Lung (tissue), 12 donors: ENCODE measurements around the gene ZBTB7B. TPM values are rescaled to one million over a fixed set of nuclear protein-coding genes. Genes with fewer than 3 reads are reported as not detected.
A peak's percentile ranks its signal among the peaks of the same experiment; 100 is the strongest.

ENCODE experiments used
- ATAC-seq: fragments of 200-7000 bp; cut with Tn5 transposase; one replicate; pipeline ENCODE4 v1.9.1; 2020; ENCODE audit warnings: moderate number of reproducible peaks; ENCODE audit not compliant: insufficient read depth, low FRiP score
- DNase-seq, 3 donors: peaks; one replicate each; pipeline ENCODE4 v3.0.0-alpha.2; 2013 to 2017
- H3K27ac ChIP-seq, 2 donors: one replicate each; pipeline ENCODE4 v1.5.1; 2013; ENCODE audit warnings: mild to moderate bottlenecking in 2 of 2, moderate library complexity in 2 of 2, control low read depth in 1 of 2, inconsistent platforms in 1 of 2, low read depth in 1 of 2, low read length in 1 of 2
- H3K27me3 ChIP-seq, 3 donors: one replicate each; pipeline ENCODE4 v1.5.1; 2013; ENCODE audit warnings: low read length in 2 of 3; ENCODE audit not compliant: control insufficient read depth in 3 of 3, insufficient read depth in 3 of 3
- H3K36me3 ChIP-seq, 4 donors: one replicate each; pipeline ENCODE4 v1.5.1; 2013; ENCODE audit warnings: low read length in 4 of 4, mild to moderate bottlenecking in 1 of 4, moderate library complexity in 1 of 4; ENCODE audit not compliant: control insufficient read depth in 4 of 4, insufficient read depth in 4 of 4
- H3K4me1 ChIP-seq, 5 donors: one replicate each; pipeline ENCODE4 v1.5.1; 2013; ENCODE audit warnings: low read length in 5 of 5, mild to moderate bottlenecking in 2 of 5, moderate library complexity in 1 of 5; ENCODE audit not compliant: control insufficient read depth in 5 of 5, insufficient read depth in 5 of 5
- H3K4me3 ChIP-seq: one replicate; pipeline ENCODE4 v1.5.1; 2013; ENCODE audit warnings: mild to moderate bottlenecking, control low read depth, moderate library complexity
- H3K9ac ChIP-seq, 2 donors: one replicate each; pipeline ENCODE4 v1.5.1; 2013; ENCODE audit warnings: low read length in 2 of 2, control low read depth in 1 of 2; ENCODE audit not compliant: insufficient read depth in 1 of 2
- H3K9me3 ChIP-seq, 4 donors: one replicate each; pipeline ENCODE4 v1.5.1; 2013; ENCODE audit warnings: low read length in 3 of 4, mild to moderate bottlenecking in 1 of 4, moderate library complexity in 1 of 4; ENCODE audit not compliant: control insufficient read depth in 4 of 4, insufficient read depth in 3 of 4
- WGBS, 2 donors: extraction: QIAGEN DNeasy Blood & Tissue Kit; methylation state at CpG; one replicate each; pipeline ENCODE4 v1.1.7; 2013; 5-methylcytosine and 5-hydroxymethylcytosine counted together
- polyA plus RNA-seq, 2 donors: library from polyadenylated mRNA; stranded (reverse); fragments of 200-250 nt; gene quantifications; one replicate each; pipeline ENCODE4 v1.2.1, GENCODE V29; 2013
- total RNA-seq, 2 donors: library from RNA; depleted of rRNA in 1 of 2; stranded (reverse); fragments of >200 nt in 1 of 2; gene quantifications; one replicate each; pipeline ENCODE4 v1.2.1, GENCODE V29; 2014 to 2021
- TF ChIP-seq, protein P1 (sequence below): IDR thresholded peaks from 2 replicates; pipeline ENCODE4 v1.5.1; 2012; ENCODE audit warnings: mild to moderate bottlenecking; ENCODE audit errors: control extremely low read depth, extremely low read depth
- donor health status: control.
- donor health status: control.
- donor health status: Bipolar disorder and iron deficiency.
- donor health status: healthy.
- donor health status: DM: yes; HTN: yes; CAD: no.

ZBTB7B gene
- total and polyA plus RNA-seq, 4 donors: 41.9 to 83.3 (median 55.2) TPM

DNA sequence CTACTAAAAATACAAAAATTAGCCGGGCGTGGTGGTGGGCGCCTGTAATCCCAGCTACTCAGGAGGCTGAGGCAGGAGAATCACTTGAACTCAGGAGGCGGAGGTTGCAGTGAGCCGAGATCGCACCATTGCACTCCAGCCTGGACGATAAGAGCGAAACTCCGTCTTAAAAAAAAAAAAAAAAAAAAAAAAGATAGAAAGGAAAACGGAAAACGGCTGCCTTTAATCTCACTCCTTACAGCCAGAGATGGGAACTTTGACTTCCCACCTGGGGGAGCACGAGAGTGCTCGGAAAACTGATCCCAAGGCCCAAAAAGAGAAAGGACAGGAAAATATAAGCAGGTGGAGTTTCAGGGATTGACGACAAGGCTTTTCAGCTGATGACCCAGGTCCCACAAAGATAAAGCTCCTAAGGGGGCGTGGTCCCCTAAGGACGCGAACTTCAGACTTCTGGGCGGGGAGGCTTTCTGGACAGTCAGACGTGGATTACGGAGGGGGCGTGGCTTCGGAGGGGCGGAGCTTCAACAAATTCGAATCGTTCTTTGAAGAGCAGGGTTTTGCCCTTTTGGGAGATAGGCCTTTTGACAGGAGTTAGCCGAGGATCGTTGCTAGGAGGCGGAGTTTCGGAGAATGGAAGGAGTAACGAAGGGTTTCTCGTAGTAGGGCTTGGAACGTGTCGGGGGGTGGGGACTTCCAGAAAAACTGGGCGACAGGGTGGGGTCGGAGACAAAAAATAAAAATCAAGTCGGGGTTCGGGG is 29.1 kb upstream of the ZBTB7B start:
- Histone ChIP-seq H3K9ac (peak overlapping the region in 1 of 2 donors; percentile 87), H3K9me3 (no peaks in the 10 kb centered on the region), H3K4me3 (peak overlapping the region; percentile 45), H3K4me1 (peaks cover 6 to 62% (median 27%) of the 10 kb centered on the region in 5 donors), H3K27me3 (no peaks in the 10 kb centered on the region), H3K36me3 (peaks cover 0 to 8% (median 0%) of the 10 kb centered on the region in 4 donors), H3K27ac (peak overlapping the region; percentile 96)
- peak; percentile 97 to 98 (median 97) for DNase-seq
- TF ChIP-seq, protein P1, sequence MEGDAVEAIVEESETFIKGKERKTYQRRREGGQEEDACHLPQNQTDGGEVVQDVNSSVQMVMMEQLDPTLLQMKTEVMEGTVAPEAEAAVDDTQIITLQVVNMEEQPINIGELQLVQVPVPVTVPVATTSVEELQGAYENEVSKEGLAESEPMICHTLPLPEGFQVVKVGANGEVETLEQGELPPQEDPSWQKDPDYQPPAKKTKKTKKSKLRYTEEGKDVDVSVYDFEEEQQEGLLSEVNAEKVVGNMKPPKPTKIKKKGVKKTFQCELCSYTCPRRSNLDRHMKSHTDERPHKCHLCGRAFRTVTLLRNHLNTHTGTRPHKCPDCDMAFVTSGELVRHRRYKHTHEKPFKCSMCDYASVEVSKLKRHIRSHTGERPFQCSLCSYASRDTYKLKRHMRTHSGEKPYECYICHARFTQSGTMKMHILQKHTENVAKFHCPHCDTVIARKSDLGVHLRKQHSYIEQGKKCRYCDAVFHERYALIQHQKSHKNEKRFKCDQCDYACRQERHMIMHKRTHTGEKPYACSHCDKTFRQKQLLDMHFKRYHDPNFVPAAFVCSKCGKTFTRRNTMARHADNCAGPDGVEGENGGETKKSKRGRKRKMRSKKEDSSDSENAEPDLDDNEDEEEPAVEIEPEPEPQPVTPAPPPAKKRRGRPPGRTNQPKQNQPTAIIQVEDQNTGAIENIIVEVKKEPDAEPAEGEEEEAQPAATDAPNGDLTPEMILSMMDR: no peak
- peak; percentile 54 for ATAC-seq
- 6 to 7% methylated on average over 36 to 37 of the region's 37 CpGs for WGBS, 2 donors

DNA sequence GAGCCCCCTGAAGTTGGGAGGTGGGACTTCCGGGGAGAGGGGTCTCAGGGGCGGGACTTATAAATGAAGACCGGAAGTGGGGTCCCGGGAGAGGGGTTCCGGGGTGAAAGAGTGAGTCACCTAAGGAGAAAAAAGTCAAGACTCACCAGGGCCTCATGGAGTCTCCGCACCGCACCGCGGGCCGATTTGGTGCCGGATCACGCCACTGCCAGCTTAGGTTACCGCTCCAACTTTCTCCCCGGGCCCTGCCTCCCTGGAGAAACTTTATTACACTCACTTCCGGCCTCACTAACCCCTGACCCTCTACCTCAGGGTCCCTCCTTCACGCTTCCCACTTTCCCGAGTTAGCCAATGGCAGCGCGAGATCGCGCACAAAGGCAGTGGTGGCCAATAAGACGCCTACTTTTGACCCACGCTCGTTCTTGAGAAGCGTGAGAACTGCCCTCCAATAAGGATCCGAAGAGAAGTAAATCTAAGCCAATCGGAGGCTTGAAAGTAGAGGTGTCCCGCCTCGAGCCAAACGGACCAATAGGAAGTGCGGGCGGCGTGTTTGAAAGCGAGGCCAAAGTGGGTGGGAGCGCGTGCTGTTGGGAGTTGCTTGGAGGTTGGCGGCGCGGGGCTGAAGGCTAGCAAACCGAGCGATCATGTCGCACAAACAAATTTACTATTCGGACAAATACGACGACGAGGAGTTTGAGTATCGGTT is 28.3 kb upstream of the ZBTB7B start, which contains the start of gene CKS1B:
TSS of gene CKS1B (plus strand) at position 580 of the 706 bp plus-strand sequence. CDS start at position 645, 65 bp downstream.
- peaks cover 0 to 2% (median 1%) of the 10 kb centered on the region in 4 donors for H3K36me3 ChIP-seq
- ATAC-seq (peak; percentile 80), DNase-seq (peak; percentile 99 to 100 (median 100))
- H3K4me1 ChIP-seq: peaks cover 6 to 55% (median 25%) of the 10 kb centered on the region in 5 donors
- TF ChIP-seq, protein P1: no peak
- H3K4me3 ChIP-seq: peak within 1 kb of the TSS; percentile 54
- no peaks in the 10 kb centered on the region for H3K9me3 ChIP-seq
- H3K27ac ChIP-seq: peak within 1 kb of the TSS; percentile 96
- WGBS, 2 donors: 0% methylated on average over 47 of the region's 47 CpGs
- H3K9ac ChIP-seq: peak within 1 kb of the TSS; percentile 68 to 99
- H3K27me3 ChIP-seq: no peaks in the 10 kb centered on the region

DNA sequence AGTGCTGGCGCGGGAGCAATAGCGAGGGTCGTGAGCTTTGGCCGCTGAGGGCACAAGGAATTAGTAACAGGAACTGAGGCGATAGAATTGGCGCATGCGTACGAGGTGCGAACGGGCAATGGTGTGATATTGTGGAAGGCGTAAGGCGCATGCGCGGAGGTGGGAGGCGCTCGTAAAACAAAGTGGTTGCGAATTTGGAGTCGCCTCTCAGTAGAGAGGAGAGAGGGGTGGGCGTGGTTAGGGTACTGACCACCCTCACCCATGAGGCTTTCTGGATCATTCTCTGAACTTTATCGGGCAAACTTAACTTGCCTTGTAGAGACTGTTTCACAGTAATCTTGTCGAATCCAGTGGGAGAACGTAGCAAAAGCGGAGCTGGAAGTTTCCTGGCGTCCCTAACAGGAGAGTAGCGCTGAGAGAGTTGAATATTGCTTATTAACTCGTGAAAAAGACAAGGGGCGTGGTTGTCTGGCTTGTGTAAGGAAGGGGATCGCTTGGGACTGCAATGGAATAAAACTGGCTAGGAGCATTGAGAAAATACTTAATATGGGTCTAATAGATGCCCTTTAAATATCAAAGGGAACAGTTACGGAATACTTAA is 27.7 kb upstream of the ZBTB7B start:
- 0% methylated on average over 30 of the region's 30 CpGs for WGBS, 2 donors
- peak overlapping the region; percentile 37 for H3K4me3 ChIP-seq
- peak; percentile 97 to 99 (median 99) for DNase-seq
- no peaks in the 10 kb centered on the region for H3K27me3 ChIP-seq
- TF ChIP-seq, protein P1: no peak
- peak; percentile 30 for ATAC-seq
- H3K4me1 ChIP-seq: peaks cover 6 to 48% (median 21%) of the 10 kb centered on the region in 5 donors
- no peaks in the 10 kb centered on the region for H3K9me3 ChIP-seq
- peaks cover 0 to 5% (median 2%) of the 10 kb centered on the region in 4 donors for H3K36me3 ChIP-seq
- H3K27ac ChIP-seq: peak overlapping the region; percentile 90 to 92
- peak overlapping the region; percentile 68 to 99 for H3K9ac ChIP-seq
